ENCODE measurements around the gene PTDSS2. TPM values are rescaled to one million over a fixed set of nuclear protein-coding genes. Genes with fewer than 3 reads are reported as not detected.

Gene PTDSS2
- total and polyA plus RNA-seq, 9 of the 15 experiments (the other 6 are each of a cell fraction or from before 2014, with no cell fraction given) = 0.45 to 53.9 (median 17.2) TPM

GRCh38 chr11:535210-535518, 85.1 kb downstream of the PTDSS2 start (continued):
- 0 out of 2 replicates have a peak, but pooled peaks have one; percentile 17 for TF ChIP-seq PHF8 (IDR thresholded peaks at IDR 0.05; ENCODE audit: borderline replicate concordance, low read length)
- TF ChIP-seq SIN3A (IDR thresholded peaks at IDR 0.05; ENCODE audit: borderline replicate concordance in 2 of 2, control insufficient read depth in 1 of 2, low read depth in 2 of 2, low read length in 2 of 2) = peak in 1 of 2 experiments; percentile 31; a peak in 1 of 4 replicates
- 0 out of 2 replicates have a peak, but pooled peaks have one; percentile 35 for TF ChIP-seq KAT7 (CRISPR knock-in tag; IDR thresholded peaks at IDR 0.05; ENCODE audit: borderline replicate concordance)

GRCh38 chr11:535519-536454, 85.7 kb downstream of the PTDSS2 start, which contains the start of gene HRAS:
Gene HRAS, minus strand, starts transcription at chr11:535576.
- Histone ChIP-seq H2AFZ (ENCODE audit: low read depth, low read length) (peak within 1 kb of the TSS; percentile 75; the same call in 1 of the 2 replicates), H3K36me3 (ENCODE audit: control insufficient read depth, insufficient read depth, low read length) (peaks cover 33% of the 10 kb centered on the region; the same call in 1 of the 3 replicates), H3K4me2 (ENCODE audit: insufficient read depth, low read length) (peak within 1 kb of the TSS; percentile 78), H3K27ac (ENCODE audit: extremely low read depth, low read depth, low read length) (peak within 1 kb of the TSS; percentile 72), H3K9me3 (replicated peaks; ENCODE audit: control insufficient read depth, insufficient read depth, low read depth, low read length) (no peaks in the 10 kb centered on the region), H3K27me3 (ENCODE audit: control insufficient read depth in 2 of 2, insufficient read depth in 2 of 2, low read length in 2 of 2) (no peaks in the 10 kb centered on the region), H3K79me2 (ENCODE audit: control insufficient read depth, insufficient read depth, low read length) (peaks cover 17% of the 10 kb centered on the region), H3K9me1 (ENCODE audit: control insufficient read depth, insufficient read depth, low read length) (peaks cover 3% of the 10 kb centered on the region), H3K4me1 (replicated peaks in 1 of 2; ENCODE audit: control insufficient read depth in 2 of 2, insufficient read depth in 2 of 2, low read length in 2 of 2) (peaks cover 22 to 82% of the 10 kb centered on the region in 2 experiments), H3K9ac (ENCODE audit: insufficient read depth in 1 of 2, low read depth in 2 of 2, low read length in 2 of 2) (peak within 1 kb of the TSS; percentile 78 to 95), H3K4me3 (peak within 1 kb of the TSS; percentile 78), H4K20me1 (replicated peaks; ENCODE audit: control insufficient read depth, insufficient read depth, low read length) (0 out of 2 replicates have a peak, but pooled peaks cover 4% of the 10 kb centered on the region)
- DNase-seq (ENCODE audit: extremely low read depth in 1 of 4, low spot score in 3 of 4) = peak; percentile 96 to 100 (median 99)
- ChIA-PET CTCF (ENCODE audit: low intra/inter-chr PET ratio) (interaction anchor here (0.6 kb wide), 1 partner anchor 32 kb away, joined by 5 read pairs; no protein-coding TSS in a partner anchor), POLR2A (interaction anchor here (0.5 to 1.2 kb wide), 7 partner anchors 17 to 273 kb away, joined by 3 to 5 read pairs (median 4); partner anchors contain the start of gene TMEM80)
- TSS peak; percentile 78 for BruUV-seq (replicated peaks)
- 4% methylated on average over 53 of the region's 97 CpGs for WGBS (ENCODE audit: insufficient coverage, low coverage, missing lambda C conversion rate)
- peak; percentile 67 for FAIRE-seq
- in situ Hi-C loops (cut with MboI) (no loop called here), intact Hi-C loops (cut with micrococcal nuclease) (no loop called here)
- ATAC-seq = peak; percentile 95
- TF ChIP-seq ATF7 (IDR thresholded peaks at IDR 0.05) (peak; percentile 46; the same call in 1 of the 2 replicates), MTF1 (CRISPR knock-in tag; IDR thresholded peaks at IDR 0.05; ENCODE audit: borderline replicate concordance) (no peak), DPF2 (IDR thresholded peaks at IDR 0.05) (no peak), RHOXF2B (CRISPR knock-in tag; conservative IDR thresholded peaks at IDR 0.05) (no peak), BRD9 (IDR thresholded peaks at IDR 0.05; ENCODE audit: low read depth, partially characterized antibody) (no peak), ZBTB40 (IDR thresholded peaks at IDR 0.05) (peak; percentile 77), ZBTB40 (CRISPR knock-in tag; IDR thresholded peaks at IDR 0.05) (no peak)
